Measurements from ENCODE around the gene CDCA3. TPM values are rescaled to one million over a fixed set of nuclear protein-coding genes. Genes with fewer than 3 reads are reported as not detected.

Gene CDCA3
- total and polyA plus RNA-seq, 2 of the 4 experiments (the other 2 are of a cell fraction) = 23.5 to 61.0 TPM

GRCh38 chr12:6840330-6840729 lies 10.8 kb downstream of the CDCA3 start:
- no peak overlapping the region for H3K4me3 ChIP-seq (ENCODE audit: insufficient read depth, low read depth, low read length)
- no peaks in the 10 kb centered on the region for H3K9me3 ChIP-seq (ENCODE audit: control insufficient read depth, insufficient read depth, low read length)
- in situ Hi-C loops (cut with MboI; ENCODE audit: low sequenced_read_pairs) (no loop called here), intact Hi-C loops (cut with micrococcal nuclease) (no loop called here), dilution Hi-C loops (cut with HindIII; ENCODE audit: low sequenced_read_pairs, unreplicated experiment) (no loop called here)
- no peak overlapping the region for H3K23ac ChIP-seq (ENCODE audit: low read depth, low read length)
- no peak overlapping the region for H2BK15ac ChIP-seq (ENCODE audit: low read depth, low read length)
- peaks cover 3% of the 10 kb centered on the region for H4K20me1 ChIP-seq (ENCODE audit: insufficient read depth, low read length)
- BruUV-seq (replicated peaks) = no TSS peak
- H2BK120ac ChIP-seq (ENCODE audit: low read depth, low read length) = no peak overlapping the region
- no peak overlapping the region for H3K27ac ChIP-seq (ENCODE audit: insufficient read depth, low read length)
- H2BK20ac ChIP-seq (ENCODE audit: low read depth, low read length) = no peak overlapping the region
- no peaks in the 10 kb centered on the region for H3K4me1 ChIP-seq (ENCODE audit: control insufficient read depth, insufficient read depth, low read length)
- H3K56ac ChIP-seq (ENCODE audit: extremely low read depth, insufficient read depth, low read length) = no peak overlapping the region
- H2AK5ac ChIP-seq (ENCODE audit: low read depth, low read length) = no peak overlapping the region
- no CpG with 5 or more reads among the region's 1 CpG for WGBS, 2 experiments (ENCODE audit: extremely low coverage in 2 of 2, insufficient read length in 1 of 2)
- no peak overlapping the region for H3K18ac ChIP-seq (ENCODE audit: low read depth, low read length)
- H3K4me2 ChIP-seq (ENCODE audit: low read depth, low read length) = no peak overlapping the region
- no peak overlapping the region for H4K8ac ChIP-seq (ENCODE audit: low read depth in 2 of 2, low read length in 2 of 2)
- H4K91ac ChIP-seq (ENCODE audit: insufficient read depth, low read depth, low read length) = no peak overlapping the region
- CTCF ChIA-PET = no interaction called here
- DNase-seq (no peak), ATAC-seq (ENCODE audit: low read depth) (no peak)
- no peak overlapping the region for H4K5ac ChIP-seq (ENCODE audit: low read depth, low read length)
- no peak overlapping the region for H2AFZ ChIP-seq (replicated peaks; ENCODE audit: low read length, poor library complexity)
- no peak overlapping the region for H2AK9ac ChIP-seq (replicated peaks; ENCODE audit: low read depth, low read length, poor library complexity)
- POLR2A ChIA-PET (ENCODE audit: unreplicated experiment) = no interaction called here
- TF ChIP-seq MAZ (IDR thresholded peaks at IDR 0.05; ENCODE audit: borderline replicate concordance, low read depth, low read length) = no peak
- no peak for TF ChIP-seq RFX5 (IDR thresholded peaks at IDR 0.05; ENCODE audit: low read depth, low read length)
- TF ChIP-seq CTCF (conservative IDR thresholded peaks at IDR 0.05; ENCODE audit: low read depth, low read length) = no peak
- no peak for TF ChIP-seq USF2 (IDR thresholded peaks at IDR 0.05; ENCODE audit: low read depth, low read length)
- no peak for TF ChIP-seq MAFK (IDR thresholded peaks at IDR 0.05; ENCODE audit: low read depth, low read length)
- no peak for TF ChIP-seq SMC3 (IDR thresholded peaks at IDR 0.05; ENCODE audit: low read depth, low read length)
- no peak for TF ChIP-seq RAD21 (IDR thresholded peaks at IDR 0.05; ENCODE audit: low read length)
- no peak for TF ChIP-seq RCOR1 (IDR thresholded peaks at IDR 0.05; ENCODE audit: insufficient replicate concordance, low read length)
- no peak for TF ChIP-seq NFE2L2 (IDR thresholded peaks at IDR 0.05; ENCODE audit: low read depth, low read length)
- no peak for TF ChIP-seq MXI1 (IDR thresholded peaks at IDR 0.05; ENCODE audit: borderline replicate concordance, low read depth, low read length)
- TF ChIP-seq POLR2A (IDR thresholded peaks at IDR 0.05; ENCODE audit: low read depth, low read length) = no peak
- no peak for TF ChIP-seq CEBPB (IDR thresholded peaks at IDR 0.05; ENCODE audit: low read depth, low read length)
- no peak for TF ChIP-seq ELK1 (IDR thresholded peaks at IDR 0.05; ENCODE audit: borderline replicate concordance, low read depth, low read length)
- H3K27me3 ChIP-seq (ENCODE audit: control insufficient read depth, insufficient read depth, low read length) = no peaks in the 10 kb centered on the region
- H2BK5ac ChIP-seq (ENCODE audit: low read depth, low read length, poor library complexity, severe bottlenecking) = no peak overlapping the region
- peaks cover 0 to 3% of the 10 kb centered on the region in 2 experiments; a peak in 2 of 4 replicates for H3K79me1 ChIP-seq (ENCODE audit: low read depth in 1 of 2, low read length in 2 of 2)
- peaks cover 70% of the 10 kb centered on the region for H3K36me3 ChIP-seq (ENCODE audit: control insufficient read depth, insufficient read depth, low read length)
- no peaks in the 10 kb centered on the region for H3K9me1 ChIP-seq (ENCODE audit: insufficient read depth, low read length)
- H3K9ac ChIP-seq (ENCODE audit: low read depth, low read length) = no peak overlapping the region
- H3K14ac ChIP-seq (replicated peaks; ENCODE audit: low read depth, low read length) = no peak overlapping the region
- no peak overlapping the region for H3K4ac ChIP-seq (ENCODE audit: low read depth, low read length)
